ENCODE data around the gene UGT2B10.

The UGT2B10 gene

DNA sequence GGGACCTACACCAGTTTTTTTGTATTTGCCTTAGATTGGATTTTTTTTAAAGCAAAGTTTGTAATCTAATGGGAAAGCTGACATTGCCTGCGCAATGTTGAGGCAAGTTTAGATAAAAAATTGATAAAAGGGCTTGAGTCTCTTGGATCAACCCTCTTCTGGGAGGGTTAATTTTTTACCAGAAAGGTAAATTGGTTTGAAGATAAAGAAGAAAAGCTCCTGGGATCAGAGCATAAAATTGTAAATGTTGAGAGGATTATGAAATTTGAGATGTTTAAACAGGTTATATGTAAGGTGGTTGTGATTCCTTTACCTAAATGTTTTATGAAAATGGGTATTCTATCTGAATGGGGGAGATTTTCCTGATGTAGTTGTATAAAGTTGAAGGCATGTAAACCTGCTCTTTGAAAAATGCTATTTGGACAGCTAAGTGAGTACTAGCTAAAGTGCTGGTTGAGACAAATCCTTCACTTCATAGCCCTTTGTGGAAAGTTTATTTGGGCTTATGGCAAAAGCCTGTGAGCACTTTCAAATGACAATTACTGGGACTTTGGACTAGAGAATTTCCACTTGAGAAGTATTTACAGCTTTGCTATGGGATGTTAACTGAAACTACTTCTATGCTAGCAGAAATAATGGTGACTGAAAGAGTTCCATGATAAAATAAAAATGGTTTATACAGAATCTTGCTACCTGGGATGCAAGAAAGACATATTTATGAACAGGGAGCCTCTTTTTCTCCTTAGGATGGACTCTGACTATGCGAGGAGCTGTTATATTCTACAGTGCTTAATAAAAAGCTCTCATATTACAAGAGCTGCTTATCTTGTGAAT lies 56.2 kb downstream of the UGT2B10 start:
- DNase-seq = no peak

- no peak for DNase-seq
Measured at GRCh38 chr4:68872643-68873502, 57.1 kb downstream of the UGT2B10 start.

DNA sequence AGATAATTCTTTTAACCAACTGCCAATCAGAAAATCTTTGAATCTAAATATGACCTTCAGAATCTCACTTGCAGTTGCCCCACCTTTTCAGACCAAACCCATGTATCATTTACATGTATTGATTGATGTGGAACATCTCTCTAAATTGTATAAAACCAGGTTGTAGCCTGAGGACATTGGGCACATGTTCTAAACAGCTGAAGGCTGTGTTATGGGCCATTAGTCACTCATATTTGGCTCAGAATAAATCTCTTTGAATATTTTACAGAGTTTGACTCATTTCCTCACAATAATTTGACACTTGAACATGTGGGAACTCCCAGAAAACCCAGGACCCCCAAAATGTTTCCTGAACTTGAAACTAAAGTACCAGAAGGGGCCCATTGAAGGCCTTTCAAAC lies 58.7 kb downstream of the UGT2B10 start:
- DNase-seq = no peak

DNA sequence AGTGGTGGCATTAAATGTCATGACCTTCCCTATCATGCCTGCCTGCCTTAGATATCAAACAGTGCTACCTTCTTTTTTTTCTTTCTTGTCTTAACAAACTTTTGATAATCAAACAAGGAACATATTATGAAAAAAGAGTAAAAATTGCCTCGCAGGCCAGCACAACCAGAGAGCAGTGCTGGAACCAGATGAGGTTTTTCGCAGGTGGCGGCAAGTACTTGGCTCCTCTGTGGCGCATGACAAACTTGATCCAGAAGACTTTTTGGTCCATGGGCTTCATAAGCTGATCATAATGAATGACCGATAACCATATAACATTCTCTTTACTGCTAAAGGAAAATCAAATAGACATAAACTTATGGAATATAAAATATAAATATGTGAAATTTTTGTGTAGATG lies 61.8 kb downstream of the UGT2B10 start:
- DNase-seq = no peak

DNA sequence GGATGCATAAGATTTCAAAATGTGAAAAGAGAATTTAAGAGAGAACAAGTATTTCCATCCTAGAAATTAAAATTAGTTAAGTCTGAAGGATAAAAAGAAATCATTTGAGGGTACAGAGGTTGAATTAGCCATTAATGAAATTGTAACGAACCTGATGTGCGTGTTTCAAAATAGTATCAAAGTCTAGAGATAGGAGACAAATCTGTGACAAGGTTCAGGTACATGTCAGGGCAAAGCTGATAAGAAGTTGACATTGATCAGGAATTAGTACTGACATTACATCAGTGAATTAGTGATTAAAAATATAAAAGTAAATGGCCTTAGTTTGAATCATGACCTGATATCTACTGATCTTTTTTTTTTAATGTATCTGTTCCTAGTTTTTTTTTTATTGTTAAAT lies 62.3 kb downstream of the UGT2B10 start:
- no peak for DNase-seq
